CD4-positive, alpha-beta T cell treated with Interleukin-15 for 4 hours (primary cell): ENCODE measurements around the gene NAV2.
A peak's percentile ranks its signal among the peaks of the same experiment; 100 is the strongest.
"Not testable (repeated sequence)": the region's sequence is repeated elsewhere in the genome, so short reads cannot be mapped to it uniquely, and the experiment has no call there.

Experiments
- DNase-seq: peaks from one replicate; pipeline ENCODE4 v3.0.0-alpha.2; 2020; ENCODE audit warnings: low spot score

The NAV2 gene

GRCh38 chr11:19894404-19894803 lies 181.8 kb downstream of the NAV2 start:
- no peak for DNase-seq

GRCh38 chr11:19895037-19895436 lies 182.4 kb downstream of the NAV2 start:
- not testable (repeated sequence) for DNase-seq

GRCh38 chr11:19895776-19896175 lies 183.1 kb downstream of the NAV2 start:
- no peak for DNase-seq

GRCh38 chr11:19903620-19904069 lies 191.0 kb downstream of the NAV2 start:
- DNase-seq: peak; percentile 20

- no peak for DNase-seq
These were observed 192.7 kb downstream of the NAV2 start for GRCh38 chr11:19905280-19905853.

- DNase-seq: no peak
These were observed 193.5 kb downstream of the NAV2 start for GRCh38 chr11:19906126-19906525.

GRCh38 chr11:19907008-19907579 lies 194.5 kb downstream of the NAV2 start:
- no peak for DNase-seq

- no peak for DNase-seq
These were observed 195.2 kb downstream of the NAV2 start for GRCh38 chr11:19907839-19908238.

- no peak for DNase-seq
These were observed 198.3 kb downstream of the NAV2 start for GRCh38 chr11:19910931-19911330.

GRCh38 chr11:19912115-19912957 lies 199.7 kb downstream of the NAV2 start:
- DNase-seq: no peak

- no peak for DNase-seq
These were observed 200.6 kb downstream of the NAV2 start for GRCh38 chr11:19912958-19913892.

GRCh38 chr11:19913893-19914249 lies 201.2 kb downstream of the NAV2 start:
- no peak for DNase-seq

- DNase-seq: no peak
These were observed 203.2 kb downstream of the NAV2 start for GRCh38 chr11:19915808-19916207.

GRCh38 chr11:19917069-19917468 lies 204.4 kb downstream of the NAV2 start:
- no peak for DNase-seq

GRCh38 chr11:19918302-19919049 lies 205.8 kb downstream of the NAV2 start:
- DNase-seq: no peak

GRCh38 chr11:19919050-19919561 lies 206.5 kb downstream of the NAV2 start:
- DNase-seq: no peak

GRCh38 chr11:19920982-19921381 lies 208.3 kb downstream of the NAV2 start:
- DNase-seq: no peak

- DNase-seq: no peak
These were observed 209.5 kb downstream of the NAV2 start for GRCh38 chr11:19921976-19922688.

- no peak for DNase-seq
These were observed 210.0 kb downstream of the NAV2 start for GRCh38 chr11:19922689-19923035.

- DNase-seq: no peak
These were observed 211.0 kb downstream of the NAV2 start for GRCh38 chr11:19923626-19924025.

GRCh38 chr11:19924311-19924710 lies 211.7 kb downstream of the NAV2 start:
- no peak for DNase-seq
